HepG2 (cell line): ENCODE data around the gene FAM193A. TPM values are rescaled to one million over a fixed set of nuclear protein-coding genes. Genes with fewer than 3 reads are reported as not detected.
A peak's percentile ranks its signal among the peaks of the same experiment; 100 is the strongest.

ENCODE experiments used
- ATAC-seq: fragments of 200-7000 bp; cut with Tn5 transposase; 3 replicates; pipeline ENCODE4 v1.9.1; 2020; ENCODE audit warnings: mild to moderate bottlenecking, moderate library complexity
- BruUV-seq: library from RNA; stranded (reverse); fragments of 400-500 nt; replicated peaks from 2 replicates; lab custom pipeline; 2021; lab: Mats Ljungman, UMichigan
- CTCF ChIA-PET: fragments of 300-600 bp; formaldehyde crosslinking; extraction: SDS; loops from one replicate; lab custom pipeline; 2021; ENCODE audit warnings: low total read pairs, inconsistent platforms, low intra/inter-chr PET ratio; lab: Yijun Ruan, JAX
- POLR2A ChIA-PET: fragments of 350-600 bp; sonication (Branson Sonifier 250); formaldehyde crosslinking; loops from one replicate; lab custom pipeline; 2020; ENCODE audit warnings: antibody characterized with exemption, inconsistent platforms; lab: Yijun Ruan, JAX
- DNase-seq: peaks from one replicate; pipeline ENCODE4 v3.0.0-alpha.2; 2015; ENCODE audit warnings: low spot score
- FAIRE-seq: peaks from 3 replicates; lab custom pipeline; 2011; peaks lifted over from hg19 to GRCh38; lab: Jason Lieb, UNC
- H2AFZ ChIP-seq: one replicate; pipeline ENCODE4 v1.6.1; 2011; ENCODE audit warnings: low read length, inconsistent platforms
- H3K27ac ChIP-seq: fragments of 300-600 bp; 3 replicates; pipeline ENCODE4 v1.8.0; 2011; ENCODE audit warnings: mixed run types, mild to moderate bottlenecking, mixed read lengths, low read length, inconsistent platforms; ENCODE audit not compliant: insufficient read depth; ENCODE audit errors: extremely low read length
- H3K27me3 ChIP-seq, 2 experiments: fragments of 200-600 bp in 1 of 2; 2 replicates in 1 of 2; 3 replicates in 1 of 2; pipeline versions ENCODE4 v1.6.0 to v1.8.0; 2011; ENCODE audit warnings: low read length in 2 of 2, mild to moderate bottlenecking in 2 of 2, moderate library complexity in 2 of 2, inconsistent platforms in 1 of 2; ENCODE audit not compliant: insufficient read depth in 2 of 2, control insufficient read depth in 1 of 2
- H3K36me3 ChIP-seq, 2 experiments: fragments of 200-600 bp in 1 of 2; replicated peaks in 1 of 2; 2 replicates in 1 of 2; 3 replicates in 1 of 2; pipeline versions ENCODE4 v1.5.1 to v1.8.0; 2011; ENCODE audit warnings: low read length in 2 of 2, inconsistent platforms in 1 of 2; ENCODE audit not compliant: insufficient read depth in 2 of 2, control insufficient read depth in 1 of 2
- H3K4me1 ChIP-seq: 2 replicates; pipeline ENCODE4 v1.5.1; 2012; ENCODE audit warnings: low read length, inconsistent platforms; ENCODE audit not compliant: insufficient read depth
- H3K4me2 ChIP-seq: 2 replicates; pipeline ENCODE4 v1.6.0; 2011; ENCODE audit warnings: low read depth, low read length, inconsistent platforms
- H3K4me3 ChIP-seq, 3 experiments: fragments of 200-600 bp in 1 of 3; sonication (generic), shearing (Covaris generic) in 1 of 3; replicated peaks in 1 of 3; 2 replicates each; pipeline ENCODE4 v1.5.1; 2011 to 2016; ENCODE audit warnings: low read length in 3 of 3, inconsistent platforms in 2 of 3, low read depth in 2 of 3, mild to moderate bottlenecking in 2 of 3, control low read depth in 1 of 3, mixed read lengths in 1 of 3; ENCODE audit not compliant: insufficient read depth in 1 of 3
- H3K79me2 ChIP-seq: one replicate; pipeline ENCODE4 v1.6.1; 2011; ENCODE audit warnings: low read length, inconsistent platforms; ENCODE audit not compliant: insufficient read depth
- H3K9ac ChIP-seq: 2 replicates; pipeline ENCODE4 v1.6.0; 2011; ENCODE audit warnings: mild to moderate bottlenecking, low read depth, low read length, inconsistent platforms; ENCODE audit not compliant: insufficient read depth
- H3K9me3 ChIP-seq: 2 replicates; pipeline ENCODE4 v1.5.1; 2012; ENCODE audit warnings: mild to moderate bottlenecking, low read length
- H4K20me1 ChIP-seq: 2 replicates; pipeline ENCODE4 v1.6.0; 2011; ENCODE audit warnings: inconsistent platforms, mild to moderate bottlenecking, low read length, moderate library complexity; ENCODE audit not compliant: insufficient read depth
- CEBPB ChIP-seq: IDR thresholded peaks from 2 replicates; pipeline ENCODE4 v1.6.1; 2011; ENCODE audit warnings: low read depth, low read length, improper control_type of control experiment, borderline replicate concordance
- CREM ChIP-seq, 2 experiments: sonication (generic) in 1 of 2; formaldehyde crosslinking in 1 of 2; IDR thresholded peaks; 2 replicates each; pipeline versions ENCODE4 v1.4.0 to v1.6.1; 2016 to 2020; ENCODE audit warnings: antibody characterized with exemption in 1 of 2, mild to moderate bottlenecking in 1 of 2, missing genetic modification reagents in 1 of 2
- DNMT3B ChIP-seq: conservative IDR thresholded peaks from 2 replicates; pipeline ENCODE4 v1.6.1; 2016; ENCODE audit warnings: missing biosample characterization, control low read depth
- KAT7 ChIP-seq: IDR thresholded peaks from 2 replicates; pipeline ENCODE4 v1.6.1; 2018; ENCODE audit warnings: borderline replicate concordance, missing compliant biosample characterization
- MAFF ChIP-seq: IDR thresholded peaks from 2 replicates; pipeline ENCODE4 v1.6.1; 2011; ENCODE audit warnings: low read depth, low read length, improper control_type of control experiment
- MAFK ChIP-seq, 2 experiments: IDR thresholded peaks in 1 of 2; conservative IDR thresholded peaks in 1 of 2; 2 replicates each; pipeline ENCODE4 v1.6.1; 2011; ENCODE audit warnings: improper control_type of control experiment in 2 of 2, low read length in 2 of 2
- RFXAP ChIP-seq: sonication (generic); formaldehyde crosslinking; IDR thresholded peaks from 2 replicates; pipeline ENCODE4 v1.4.0; 2020; ENCODE audit warnings: missing genetic modification reagents, borderline replicate concordance
- SOX13 ChIP-seq, 3 experiments: fragments of 450-650 bp in 1 of 3; sonication (generic) in 1 of 3; formaldehyde crosslinking in 1 of 3; IDR thresholded peaks in 2 of 3; conservative IDR thresholded peaks in 1 of 3; 2 replicates each; pipeline versions ENCODE4 v1.5.0 to v1.6.1; 2016 to 2020; ENCODE audit warnings: antibody characterized with exemption in 1 of 3, mild to moderate bottlenecking in 1 of 3, missing compliant biosample characterization in 1 of 3, missing genetic modification reagents in 1 of 3, moderate library complexity in 1 of 3
- TOE1 ChIP-seq: sonication (generic); formaldehyde crosslinking; IDR thresholded peaks from 2 replicates; pipeline ENCODE4 v1.4.0; 2020; ENCODE audit warnings: mild to moderate bottlenecking, missing genetic modification reagents
- TOPORS ChIP-seq: sonication (generic); formaldehyde crosslinking; IDR thresholded peaks from 2 replicates; pipeline ENCODE4 v1.8.0; 2023; ENCODE audit warnings: mild to moderate bottlenecking, missing genetic modification reagents
- ZNF326 ChIP-seq: sonication (generic); formaldehyde crosslinking; IDR thresholded peaks from 2 replicates; pipeline ENCODE4 v1.4.0; 2020; ENCODE audit warnings: missing genetic modification reagents, borderline replicate concordance
- ZNF333 ChIP-seq: sonication (generic); formaldehyde crosslinking; IDR thresholded peaks from 2 replicates; pipeline ENCODE4 v1.4.0; 2020; ENCODE audit warnings: mild to moderate bottlenecking, missing genetic modification reagents, borderline replicate concordance
- ZNF460 ChIP-seq: sonication (generic); formaldehyde crosslinking; IDR thresholded peaks from 2 replicates; pipeline ENCODE4 v1.5.1; 2020; ENCODE audit warnings: missing genetic modification reagents, mild to moderate bottlenecking, borderline replicate concordance
- WGBS: methylation state at CpG from one replicate; pipeline ENCODE4 v1.1.6; 2017; ENCODE audit warnings: low lambda C conversion rate; 5-methylcytosine and 5-hydroxymethylcytosine counted together
- in situ Hi-C: cut with HindIII; loops from 2 replicates; pipeline ENCODE4 v1.10.0; 2017; ENCODE audit warnings: low pct_unique_long_range_greater_than_20kb; ENCODE audit not compliant: extremely low pct_ligation_motif_present
- intact Hi-C: fragments of 100-400 bp; cut with micrococcal nuclease; formaldehyde crosslinking; loops from one replicate; pipeline ENCODE4 v1.10.0; 2022; ENCODE audit not compliant: unreplicated experiment
- polyA plus RNA-seq, 8 experiments: library from polyadenylated mRNA; depleted of rRNA in 3 of 8; stranded (reverse) in 7 of 8; unstranded in 1 of 8; fragments of >200 nt; fragmentation: Illumina TruSeq in 4 of 8; extraction: Trizol in 4 of 8; gene quantifications; 2 replicates each; pipeline versions ENCODE4 v1.2.1 to v1.2.3, GENCODE V29; 2011 to 2016; ENCODE audit warnings: low read depth in 4 of 8, missing spikeins in 1 of 8, mixed read lengths in 1 of 8; ENCODE audit not compliant: insufficient read depth in 1 of 8
- total RNA-seq, 5 experiments: library from RNA; depleted of rRNA; stranded (reverse); fragments of >200 nt; fragmentation: Illumina TruSeq; extraction: Trizol; gene quantifications; 2 replicates each; pipeline ENCODE4 v1.2.3, GENCODE V29; 2016; ENCODE audit warnings: low read depth in 1 of 5

FAM193A gene
- total and polyA plus RNA-seq, 2 of the 13 experiments (the other 11 are each of a cell fraction or from before 2014, with no cell fraction given): 5.7 to 8.7 TPM

GRCh38 chr4:2576290-2576689 is 39.8 kb downstream of the FAM193A start:
- no peak overlapping the region for H3K4me2 ChIP-seq
- POLR2A ChIA-PET: no interaction called here
- no TSS peak for BruUV-seq
- peaks cover 0 to 3% of the 10 kb centered on the region in 2 experiments; a peak in 1 of 5 replicates for H3K36me3 ChIP-seq
- intact Hi-C loops: no loop called here
- FAIRE-seq (no peak), DNase-seq (no peak), ATAC-seq (no peak)
- H3K27me3 ChIP-seq: no peaks in the 10 kb centered on the region
- CTCF ChIA-PET: no interaction called here
- no peaks in the 10 kb centered on the region for H3K9me3 ChIP-seq
- TF ChIP-seq ZNF460 (CRISPR knock-in tag): peak; percentile 35; the same call in 1 of the 2 replicates
- peak; percentile 61 for TF ChIP-seq CEBPB
- TF ChIP-seq KAT7: no peak
- no peak for TF ChIP-seq SOX13 (IDR thresholded peaks at IDR 0.05)
- peak in 1 of 2 experiments; percentile 8; a peak in 1 of 4 replicates for TF ChIP-seq SOX13 (CRISPR knock-in tag; conservative IDR thresholded peaks at IDR 0.05 in 1 of 2, IDR thresholded peaks at IDR 0.05 in 1 of 2)
- TF ChIP-seq TOE1 (CRISPR knock-in tag): no peak
- TF ChIP-seq ZNF326 (CRISPR knock-in tag): no peak
- TF ChIP-seq, all 625 proteins: peak for 3
- 100% methylated on average over 1 of the region's 4 CpGs for WGBS
- Histone ChIP-seq H3K79me2 (peaks cover 95% of the 10 kb centered on the region), H3K4me3 (no peak overlapping the region), H3K4me1 (peaks cover 42% of the 10 kb centered on the region), H3K9ac (no peak overlapping the region), H4K20me1 (peaks cover 63% of the 10 kb centered on the region), H2AFZ (no peak overlapping the region), H3K27ac (no peak overlapping the region)
- in situ Hi-C loops: no loop called here

GRCh38 chr4:2578106-2578505 is 41.7 kb downstream of the FAM193A start:
- peaks cover 97% of the 10 kb centered on the region for H3K79me2 ChIP-seq
- H3K9ac ChIP-seq: no peak overlapping the region
- no peaks in the 10 kb centered on the region for H3K27me3 ChIP-seq
- BruUV-seq: no TSS peak
- CTCF ChIA-PET: no interaction called here
- no peak overlapping the region for H3K4me3 ChIP-seq
- TF ChIP-seq RFXAP (CRISPR knock-in tag) (no peak), MAFF (peak; percentile 52; the same call in 1 of the 2 replicates), TOPORS (CRISPR knock-in tag) (no peak), DNMT3B (no peak), MAFK (conservative IDR thresholded peaks at IDR 0.05 in 1 of 2, IDR thresholded peaks at IDR 0.05 in 1 of 2; ENCODE audit: low read length in 2 of 2) (peak; percentile 39 to 59; a peak in 3 of 4 replicates), ZNF333 (no peak), CREM (IDR thresholded peaks at IDR 0.05) (no peak), CREM (CRISPR knock-in tag; IDR thresholded peaks at IDR 0.05) (no peak)
- in situ Hi-C loops: no loop called here
- intact Hi-C loops: no loop called here
- H4K20me1 ChIP-seq: peaks cover 65% of the 10 kb centered on the region
- DNase-seq (no peak), FAIRE-seq (no peak), ATAC-seq (no peak)
- H3K9me3 ChIP-seq: no peaks in the 10 kb centered on the region
- POLR2A ChIA-PET: interaction anchor here (1.0 kb wide), 1 partner anchor 42 kb away, joined by 3 read pairs; the partner anchor contains the start of gene FAM193A
- peaks cover 0 to 3% of the 10 kb centered on the region in 2 experiments; a peak in 1 of 5 replicates for H3K36me3 ChIP-seq
- no peak overlapping the region for H3K4me2 ChIP-seq
- H3K27ac ChIP-seq: no peak overlapping the region
- peaks cover 43% of the 10 kb centered on the region for H3K4me1 ChIP-seq
- H2AFZ ChIP-seq: no peak overlapping the region
- 95% methylated on average over 4 of the region's 4 CpGs for WGBS
